ENCODE results near the gene MARK2. TPM values are rescaled to one million over a fixed set of nuclear protein-coding genes. Genes with fewer than 3 reads are reported as not detected.

MARK2 gene
- total RNA-seq, 1 donor: 14.8 TPM

DNA sequence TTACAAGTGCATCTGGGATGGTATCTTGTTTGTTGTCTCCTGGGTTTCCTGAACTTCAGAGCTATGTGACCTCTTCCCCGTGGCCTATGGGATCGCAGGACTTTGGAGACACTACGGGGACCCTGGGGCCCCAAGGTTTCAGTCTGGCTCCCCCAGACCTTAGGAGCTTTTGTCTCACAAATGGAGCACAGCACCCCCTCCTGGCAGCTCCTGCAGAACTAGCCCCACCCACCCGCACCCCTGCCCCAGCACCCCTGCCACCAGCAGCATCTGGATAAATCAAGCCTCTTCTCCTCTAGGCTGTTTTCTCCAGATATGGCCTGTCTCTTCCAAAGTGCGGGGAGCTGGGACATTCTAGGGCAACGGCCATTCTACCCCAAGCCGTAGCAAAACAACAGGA, 67.7 kb downstream of the MARK2 start:
- Histone ChIP-seq H4K20me1 (ENCODE audit: insufficient read depth, low read length) (peaks cover 5% of the 10 kb centered on the region), H3K79me2 (ENCODE audit: insufficient read depth, low read length) (peaks cover 3% of the 10 kb centered on the region), H2AFZ (ENCODE audit: low read length) (no peak overlapping the region), H3K27ac (ENCODE audit: low read depth, low read length) (no peak overlapping the region), H3K27me3 (ENCODE audit: insufficient read depth, low read length) (no peaks in the 10 kb centered on the region), H3K36me3 (ENCODE audit: insufficient read depth, low read length) (peaks cover 28% of the 10 kb centered on the region), H3K9me3 (ENCODE audit: low read depth, low read length) (no peaks in the 10 kb centered on the region), H3K4me3 (ENCODE audit: insufficient read depth, low read length) (no peak overlapping the region), H3K4me1 (ENCODE audit: insufficient read depth, low read length) (no peaks in the 10 kb centered on the region), H3K4me2 (ENCODE audit: insufficient read depth, low read length) (no peak overlapping the region)
- DNase-seq (ENCODE audit: insufficient read length, low spot score, missing footprints): peak; percentile 93
- TF ChIP-seq, protein P1, sequence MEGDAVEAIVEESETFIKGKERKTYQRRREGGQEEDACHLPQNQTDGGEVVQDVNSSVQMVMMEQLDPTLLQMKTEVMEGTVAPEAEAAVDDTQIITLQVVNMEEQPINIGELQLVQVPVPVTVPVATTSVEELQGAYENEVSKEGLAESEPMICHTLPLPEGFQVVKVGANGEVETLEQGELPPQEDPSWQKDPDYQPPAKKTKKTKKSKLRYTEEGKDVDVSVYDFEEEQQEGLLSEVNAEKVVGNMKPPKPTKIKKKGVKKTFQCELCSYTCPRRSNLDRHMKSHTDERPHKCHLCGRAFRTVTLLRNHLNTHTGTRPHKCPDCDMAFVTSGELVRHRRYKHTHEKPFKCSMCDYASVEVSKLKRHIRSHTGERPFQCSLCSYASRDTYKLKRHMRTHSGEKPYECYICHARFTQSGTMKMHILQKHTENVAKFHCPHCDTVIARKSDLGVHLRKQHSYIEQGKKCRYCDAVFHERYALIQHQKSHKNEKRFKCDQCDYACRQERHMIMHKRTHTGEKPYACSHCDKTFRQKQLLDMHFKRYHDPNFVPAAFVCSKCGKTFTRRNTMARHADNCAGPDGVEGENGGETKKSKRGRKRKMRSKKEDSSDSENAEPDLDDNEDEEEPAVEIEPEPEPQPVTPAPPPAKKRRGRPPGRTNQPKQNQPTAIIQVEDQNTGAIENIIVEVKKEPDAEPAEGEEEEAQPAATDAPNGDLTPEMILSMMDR (IDR thresholded peaks at IDR 0.05; ENCODE audit: extremely low read depth, low read depth, low read length): peak; percentile 11

DNA sequence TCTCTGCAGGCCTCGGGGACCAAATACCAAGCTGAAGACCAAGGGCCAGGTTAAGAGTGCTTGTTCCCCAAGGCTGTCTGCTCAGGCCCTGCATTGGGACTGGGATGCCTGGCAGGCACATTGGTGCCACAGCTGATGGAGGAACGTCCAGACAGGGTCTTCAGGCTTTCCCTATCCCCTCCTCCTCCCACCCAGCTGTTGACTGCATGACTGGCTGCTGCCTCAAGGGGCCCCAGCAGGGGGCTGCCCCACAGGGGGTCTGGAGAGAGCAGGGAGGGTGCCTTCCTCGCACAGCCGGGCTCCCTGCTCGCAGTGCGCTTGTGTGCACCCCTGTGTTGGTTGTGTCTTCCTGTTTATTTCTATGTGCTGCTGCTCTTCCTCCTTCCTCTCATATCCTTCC, 68.2 kb downstream of the MARK2 start:
- no peak for DNase-seq (ENCODE audit: insufficient read length, low spot score, missing footprints)
- H3K4me1 ChIP-seq (ENCODE audit: insufficient read depth, low read length): no peaks in the 10 kb centered on the region
- no peak overlapping the region for H3K4me2 ChIP-seq (ENCODE audit: insufficient read depth, low read length)
- no peak overlapping the region for H2AFZ ChIP-seq (ENCODE audit: low read length)
- H3K4me3 ChIP-seq (ENCODE audit: insufficient read depth, low read length): no peak overlapping the region
- TF ChIP-seq, protein P1 (IDR thresholded peaks at IDR 0.05; ENCODE audit: extremely low read depth, low read depth, low read length): no peak
- H4K20me1 ChIP-seq (ENCODE audit: insufficient read depth, low read length): peaks cover 5% of the 10 kb centered on the region
- H3K27me3 ChIP-seq (ENCODE audit: insufficient read depth, low read length): no peaks in the 10 kb centered on the region
- H3K36me3 ChIP-seq (ENCODE audit: insufficient read depth, low read length): peaks cover 23% of the 10 kb centered on the region
- H3K79me2 ChIP-seq (ENCODE audit: insufficient read depth, low read length): no peaks in the 10 kb centered on the region
- no peak overlapping the region for H3K27ac ChIP-seq (ENCODE audit: low read depth, low read length)
- no peaks in the 10 kb centered on the region for H3K9me3 ChIP-seq (ENCODE audit: low read depth, low read length)

DNA sequence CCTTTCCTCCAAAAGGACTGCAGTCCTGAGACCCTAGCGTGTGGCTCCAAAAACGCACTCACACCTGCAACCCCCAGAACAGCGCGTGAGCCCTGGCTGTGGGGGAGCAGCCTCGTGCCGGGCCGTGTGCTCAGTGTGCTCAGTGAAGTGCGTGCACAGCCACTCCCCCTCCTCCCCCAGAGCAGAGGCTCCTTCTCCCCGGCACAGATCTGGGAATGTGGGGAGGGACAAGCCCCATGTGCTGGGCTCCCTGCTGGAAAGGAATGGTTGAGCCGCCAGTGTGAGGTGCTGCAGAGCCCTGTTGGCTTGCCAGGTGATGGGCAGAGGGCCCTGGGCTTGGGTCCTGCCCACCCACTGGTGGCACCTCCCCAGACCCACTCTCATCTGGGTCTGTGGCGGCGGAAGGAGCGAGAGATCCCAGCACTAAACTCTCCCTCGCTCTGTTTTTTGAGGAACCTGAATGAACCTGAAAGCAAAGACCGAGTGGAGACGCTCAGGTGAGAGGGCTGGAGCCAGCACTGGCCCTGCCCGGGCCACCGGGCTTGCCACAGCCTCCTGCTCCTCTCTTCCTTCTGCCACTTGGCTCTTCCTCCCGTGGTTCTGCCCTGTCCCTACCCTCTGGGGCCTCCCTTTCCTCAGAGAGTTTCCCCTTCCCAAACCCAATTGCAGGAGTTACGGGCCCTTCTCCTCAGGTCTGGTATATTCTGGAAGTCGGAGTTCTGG, 69.1 kb downstream of the MARK2 start:
- Histone ChIP-seq H3K36me3 (ENCODE audit: insufficient read depth, low read length) (peaks cover 16% of the 10 kb centered on the region), H4K20me1 (ENCODE audit: insufficient read depth, low read length) (peaks cover 4% of the 10 kb centered on the region), H2AFZ (ENCODE audit: low read length) (no peak overlapping the region), H3K4me1 (ENCODE audit: insufficient read depth, low read length) (no peaks in the 10 kb centered on the region), H3K9me3 (ENCODE audit: low read depth, low read length) (no peaks in the 10 kb centered on the region), H3K79me2 (ENCODE audit: insufficient read depth, low read length) (no peaks in the 10 kb centered on the region), H3K4me3 (ENCODE audit: insufficient read depth, low read length) (no peak overlapping the region), H3K27ac (ENCODE audit: low read depth, low read length) (no peak overlapping the region), H3K27me3 (ENCODE audit: insufficient read depth, low read length) (no peaks in the 10 kb centered on the region), H3K4me2 (ENCODE audit: insufficient read depth, low read length) (no peak overlapping the region)
- peak; percentile 88 for DNase-seq (ENCODE audit: insufficient read length, low spot score, missing footprints)
- TF ChIP-seq, protein P1 (IDR thresholded peaks at IDR 0.05; ENCODE audit: extremely low read depth, low read depth, low read length): no peak

DNA sequence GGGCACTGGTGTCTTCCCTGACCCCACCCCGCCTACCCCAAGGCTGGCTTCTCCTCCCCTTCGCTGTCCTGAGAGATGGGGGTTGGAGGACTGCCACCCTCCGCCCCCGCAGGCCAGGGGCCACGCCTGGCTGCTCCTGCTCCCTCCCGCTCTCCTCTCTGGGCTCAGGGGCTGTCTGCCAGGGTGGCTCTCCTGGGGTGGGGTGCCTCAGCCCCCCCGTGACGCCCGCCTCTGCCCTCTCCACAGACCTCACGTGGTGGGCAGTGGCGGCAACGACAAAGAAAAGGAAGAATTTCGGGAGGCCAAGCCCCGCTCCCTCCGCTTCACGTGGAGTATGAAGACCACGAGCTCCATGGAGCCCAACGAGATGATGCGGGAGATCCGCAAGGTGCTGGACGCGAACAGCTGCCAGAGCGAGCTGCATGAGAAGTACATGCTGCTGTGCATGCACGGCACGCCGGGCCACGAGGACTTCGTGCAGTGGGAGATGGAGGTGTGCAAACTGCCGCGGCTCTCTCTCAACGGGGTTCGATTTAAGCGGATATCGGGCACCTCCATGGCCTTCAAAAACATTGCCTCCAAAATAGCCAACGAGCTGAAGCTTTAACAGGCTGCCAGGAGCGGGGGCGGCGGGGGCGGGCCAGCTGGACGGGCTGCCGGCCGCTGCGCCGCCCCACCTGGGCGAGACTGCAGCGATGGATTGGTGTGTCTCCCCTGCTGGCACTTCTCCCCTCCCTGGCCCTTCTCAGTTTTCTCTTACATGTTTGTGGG, 69.9 kb downstream of the MARK2 start:
- Histone ChIP-seq H3K4me1 (ENCODE audit: insufficient read depth, low read length) (no peaks in the 10 kb centered on the region), H3K79me2 (ENCODE audit: insufficient read depth, low read length) (no peaks in the 10 kb centered on the region), H3K4me3 (ENCODE audit: insufficient read depth, low read length) (no peak overlapping the region), H3K27ac (ENCODE audit: low read depth, low read length) (no peak overlapping the region), H3K9me3 (ENCODE audit: low read depth, low read length) (no peaks in the 10 kb centered on the region), H4K20me1 (ENCODE audit: insufficient read depth, low read length) (peaks cover 5% of the 10 kb centered on the region), H3K36me3 (ENCODE audit: insufficient read depth, low read length) (peaks cover 12% of the 10 kb centered on the region), H3K27me3 (ENCODE audit: insufficient read depth, low read length) (no peaks in the 10 kb centered on the region), H2AFZ (ENCODE audit: low read length) (no peak overlapping the region), H3K4me2 (ENCODE audit: insufficient read depth, low read length) (no peak overlapping the region)
- TF ChIP-seq, protein P1 (IDR thresholded peaks at IDR 0.05; ENCODE audit: extremely low read depth, low read depth, low read length): no peak
- DNase-seq (ENCODE audit: insufficient read length, low spot score, missing footprints): peak; percentile 86
